OCI-LY7 (cell line): ENCODE measurements around the gene XYLT1.

Experiments
- EZH2phosphoT487 ChIP-seq: fragments of 200-600 bp; sonication (generic); IDR thresholded peaks from 2 replicates; pipeline ENCODE4 v1.6.1; 2018; ENCODE audit warnings: low read depth, borderline replicate concordance, mild to moderate bottlenecking, mixed run types, antibody characterized with exemption, low read length, moderate library complexity, mixed read lengths
- TF ChIP-seq, protein P1 (sequence below): fragments of 200-600 bp; sonication (generic); conservative IDR thresholded peaks from 2 replicates; pipeline ENCODE4 v1.5.1; 2014; ENCODE audit warnings: mild to moderate bottlenecking, antibody characterized with exemption, low read length, moderate library complexity, mixed read lengths

DNA sequence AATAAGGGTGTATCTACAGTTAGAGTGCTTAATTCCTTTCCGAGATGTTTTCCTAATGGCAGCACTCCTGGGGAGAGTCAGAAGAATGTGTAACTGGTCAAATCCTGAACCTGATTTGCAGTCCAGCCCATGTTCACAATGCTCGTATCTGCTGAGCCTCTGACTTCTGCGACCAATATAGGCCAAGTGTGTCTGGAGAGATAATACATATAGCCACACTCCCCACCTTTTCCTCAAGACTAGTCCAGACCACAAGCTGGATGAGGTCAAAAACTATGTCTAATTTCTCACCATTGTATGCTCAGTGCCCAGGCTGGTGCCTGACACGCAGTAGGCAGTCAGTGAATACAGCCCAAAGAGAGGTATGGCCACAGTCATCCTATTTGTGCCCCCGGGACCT, 58.0 kb downstream of the XYLT1 start:
- TF ChIP-seq, protein P1, sequence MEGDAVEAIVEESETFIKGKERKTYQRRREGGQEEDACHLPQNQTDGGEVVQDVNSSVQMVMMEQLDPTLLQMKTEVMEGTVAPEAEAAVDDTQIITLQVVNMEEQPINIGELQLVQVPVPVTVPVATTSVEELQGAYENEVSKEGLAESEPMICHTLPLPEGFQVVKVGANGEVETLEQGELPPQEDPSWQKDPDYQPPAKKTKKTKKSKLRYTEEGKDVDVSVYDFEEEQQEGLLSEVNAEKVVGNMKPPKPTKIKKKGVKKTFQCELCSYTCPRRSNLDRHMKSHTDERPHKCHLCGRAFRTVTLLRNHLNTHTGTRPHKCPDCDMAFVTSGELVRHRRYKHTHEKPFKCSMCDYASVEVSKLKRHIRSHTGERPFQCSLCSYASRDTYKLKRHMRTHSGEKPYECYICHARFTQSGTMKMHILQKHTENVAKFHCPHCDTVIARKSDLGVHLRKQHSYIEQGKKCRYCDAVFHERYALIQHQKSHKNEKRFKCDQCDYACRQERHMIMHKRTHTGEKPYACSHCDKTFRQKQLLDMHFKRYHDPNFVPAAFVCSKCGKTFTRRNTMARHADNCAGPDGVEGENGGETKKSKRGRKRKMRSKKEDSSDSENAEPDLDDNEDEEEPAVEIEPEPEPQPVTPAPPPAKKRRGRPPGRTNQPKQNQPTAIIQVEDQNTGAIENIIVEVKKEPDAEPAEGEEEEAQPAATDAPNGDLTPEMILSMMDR = no peak
- no peak for TF ChIP-seq EZH2phosphoT487
